ENCODE data around the gene COLEC11.
"Not testable (repeated sequence)": the region's sequence is repeated elsewhere in the genome, so short reads cannot be mapped to it uniquely, and the experiment has no call there.

The COLEC11 gene

GRCh38 chr2:3594493-3595281, at the start of gene COLEC11:
Gene COLEC11, plus strand, starts transcription at chr2:3595112. Its CDS starts 9,229 bp downstream, at chr2:3604341.
- DNase-seq (ENCODE audit: low spot score), result peak; percentile 27

DNA sequence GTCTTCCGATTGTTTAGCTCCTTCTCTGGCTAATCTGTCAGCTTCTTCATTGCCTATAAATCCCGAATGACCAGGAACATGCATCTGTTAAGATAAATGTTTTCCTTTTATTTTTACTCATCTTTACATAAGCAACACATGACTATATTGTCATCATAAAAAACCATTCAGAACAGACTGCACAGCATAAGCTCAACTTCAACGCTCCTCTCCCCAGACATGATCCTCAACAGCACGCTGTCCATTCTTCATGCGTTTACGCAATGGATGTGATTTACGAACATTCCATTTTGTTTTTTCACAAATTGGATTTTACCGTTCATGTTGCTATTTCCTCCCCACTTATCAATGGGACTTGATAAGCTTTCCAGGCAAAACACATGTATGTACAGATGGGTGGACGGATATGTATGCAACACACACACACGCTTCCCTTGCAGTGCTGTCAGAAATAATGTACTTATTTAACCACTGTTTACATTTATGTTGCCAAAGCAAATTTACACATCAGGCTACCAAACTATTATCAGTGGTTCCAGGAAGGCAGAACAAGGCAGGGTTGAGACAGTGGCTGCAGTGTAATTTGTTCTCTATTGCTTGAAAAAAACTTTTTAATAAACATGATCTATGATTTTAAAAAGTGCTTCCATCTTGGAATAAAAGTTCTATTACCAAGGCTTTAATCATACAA, 49.0 kb upstream of the COLEC11 start:
- DNase-seq (ENCODE audit: low spot score), result no peak

DNA sequence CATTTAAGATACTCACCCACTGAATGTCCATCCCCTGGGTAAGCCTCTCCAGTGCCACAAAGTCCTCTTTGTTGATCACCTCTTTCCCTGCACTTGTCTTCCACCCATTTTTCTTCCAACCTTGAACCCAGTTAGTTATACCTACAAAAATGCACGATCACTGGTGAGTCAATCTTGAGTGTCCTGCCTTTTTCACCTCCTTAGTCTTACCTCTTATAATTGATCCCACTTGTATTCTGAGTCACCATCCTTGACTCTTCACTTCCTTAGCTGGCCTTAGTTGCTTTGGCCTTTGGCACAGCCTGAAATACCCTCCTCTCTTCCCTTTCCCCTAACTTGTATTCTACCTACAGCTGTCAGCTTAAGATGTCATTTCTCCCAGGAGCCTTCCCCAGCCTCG, 47.0 kb upstream of the COLEC11 start:
- DNase-seq (ENCODE audit: low spot score), result no peak

GRCh38 chr2:3553946-3554345, 41.0 kb upstream of the COLEC11 start:
- DNase-seq (ENCODE audit: low spot score), result no peak

- no peak for DNase-seq (ENCODE audit: low spot score)
Measured at GRCh38 chr2:3557639-3558204, 37.2 kb upstream of the COLEC11 start.

GRCh38 chr2:3558205-3559014, 36.5 kb upstream of the COLEC11 start, which contains the start of gene RNASEH1:
Gene RNASEH1, minus strand, starts transcription at chr2:3558333. Its CDS starts 73 bp downstream, at chr2:3558260.
- peak; percentile 98 for DNase-seq (ENCODE audit: low spot score)

GRCh38 chr2:3563521-3563976, 31.4 kb upstream of the COLEC11 start:
- DNase-seq (ENCODE audit: low spot score), result no peak

- DNase-seq (ENCODE audit: low spot score), result no peak
Measured at GRCh38 chr2:3565117-3565516, 29.8 kb upstream of the COLEC11 start.

GRCh38 chr2:3566806-3567205, 28.1 kb upstream of the COLEC11 start:
- no peak for DNase-seq (ENCODE audit: low spot score)

DNA sequence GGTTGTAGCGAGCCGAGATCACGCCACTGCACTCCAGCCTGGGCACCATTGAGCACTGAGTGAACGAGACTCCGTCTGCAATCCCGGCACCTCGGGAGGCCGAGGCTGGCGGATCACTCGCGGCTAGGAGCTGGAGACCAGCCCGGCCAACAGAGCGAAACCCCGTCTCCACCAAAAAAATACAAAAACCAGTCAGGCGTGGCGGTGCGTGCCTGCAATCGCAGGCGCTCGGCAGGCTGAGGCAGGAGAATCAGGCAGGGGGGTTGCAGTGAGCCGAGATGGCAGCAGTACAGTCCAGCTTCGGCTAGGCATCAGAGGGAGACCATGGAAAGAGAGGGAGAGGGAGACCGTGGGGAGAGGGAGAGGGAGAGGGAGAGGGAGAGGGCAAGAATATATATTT, 25.3 kb upstream of the COLEC11 start:
- not testable (repeated sequence) for DNase-seq (ENCODE audit: low spot score)

- DNase-seq (ENCODE audit: low spot score), result no peak
Measured at GRCh38 chr2:3571284-3571683, 23.6 kb upstream of the COLEC11 start.

GRCh38 chr2:3572620-3573019, 22.3 kb upstream of the COLEC11 start:
- DNase-seq (ENCODE audit: low spot score), result no peak

- no peak for DNase-seq (ENCODE audit: low spot score)
Measured at GRCh38 chr2:3574155-3574554, 20.8 kb upstream of the COLEC11 start.

DNA sequence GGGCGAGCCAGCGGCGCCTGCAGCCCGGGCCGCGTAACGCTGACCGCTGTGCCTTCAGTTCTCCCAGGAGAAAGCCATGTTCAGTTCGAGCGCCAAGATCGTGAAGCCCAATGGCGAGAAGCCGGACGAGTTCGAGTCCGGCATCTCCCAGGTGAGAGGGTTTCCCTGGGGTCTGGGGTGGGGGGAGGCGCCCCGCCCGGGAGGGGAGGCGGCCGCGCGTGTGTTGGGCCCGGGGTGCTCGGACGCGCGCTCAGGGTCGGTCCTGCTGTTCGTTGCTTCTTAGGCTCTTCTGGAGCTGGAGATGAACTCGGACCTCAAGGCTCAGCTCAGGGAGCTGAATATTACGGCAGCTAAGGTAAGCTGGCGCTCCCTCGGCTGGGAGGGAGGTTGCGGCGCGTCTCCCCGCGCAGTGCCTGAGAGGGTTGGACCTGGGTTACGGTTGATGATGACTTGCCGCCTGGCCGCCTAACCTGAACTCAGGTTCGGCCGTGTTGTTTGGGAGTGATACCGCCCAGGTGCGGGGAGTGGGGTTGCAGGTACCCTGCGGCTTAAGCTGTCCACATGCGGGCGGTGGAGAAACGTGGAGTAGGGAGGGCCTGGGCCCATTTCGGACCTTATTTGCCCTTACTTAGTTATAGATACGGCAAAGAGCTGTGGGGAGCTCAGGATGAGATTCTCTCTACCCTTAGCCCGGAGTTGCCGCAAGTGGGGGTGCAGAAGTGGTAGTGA, 19.2 kb upstream of the COLEC11 start:
- DNase-seq (ENCODE audit: low spot score), result no peak

DNA sequence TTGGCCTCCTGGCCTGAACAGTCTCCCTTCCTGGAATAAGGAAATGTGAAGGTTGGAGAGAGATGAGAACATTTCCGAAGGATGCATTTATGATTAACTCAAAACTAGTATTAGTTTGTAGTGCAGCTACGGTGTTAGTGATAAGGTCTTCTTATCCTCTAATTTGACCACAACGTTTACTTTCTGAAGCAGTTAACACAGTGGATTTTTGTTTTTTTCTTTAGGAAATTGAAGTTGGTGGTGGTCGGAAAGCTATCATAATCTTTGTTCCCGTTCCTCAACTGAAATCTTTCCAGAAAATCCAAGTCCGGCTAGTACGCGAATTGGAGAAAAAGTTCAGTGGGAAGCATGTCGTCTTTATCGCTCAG, 18.7 kb upstream of the COLEC11 start:
- not testable (repeated sequence) for DNase-seq (ENCODE audit: low spot score)

DNA sequence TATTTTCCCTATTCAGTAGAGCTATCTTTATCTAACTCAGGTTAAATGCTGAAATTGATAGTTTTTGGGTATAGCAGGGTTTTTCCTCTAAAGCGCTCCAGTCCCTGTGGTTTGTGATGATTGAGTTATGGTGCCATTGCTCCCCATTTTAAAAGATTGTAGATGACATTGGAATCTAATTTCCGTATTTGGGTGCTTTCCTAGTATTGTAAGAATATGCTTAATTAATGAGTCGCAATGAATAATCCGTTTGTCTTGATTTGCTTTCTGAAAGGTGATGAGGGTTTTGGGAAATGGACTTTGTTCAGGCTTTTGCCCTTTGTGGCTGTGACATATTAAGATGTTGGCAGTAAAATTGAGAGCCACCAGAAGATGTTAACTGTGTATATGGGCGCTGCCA, 15.9 kb upstream of the COLEC11 start:
- DNase-seq (ENCODE audit: low spot score), result no peak

GRCh38 chr2:3580449-3580848, 14.5 kb upstream of the COLEC11 start:
- no peak for DNase-seq (ENCODE audit: low spot score)

DNA sequence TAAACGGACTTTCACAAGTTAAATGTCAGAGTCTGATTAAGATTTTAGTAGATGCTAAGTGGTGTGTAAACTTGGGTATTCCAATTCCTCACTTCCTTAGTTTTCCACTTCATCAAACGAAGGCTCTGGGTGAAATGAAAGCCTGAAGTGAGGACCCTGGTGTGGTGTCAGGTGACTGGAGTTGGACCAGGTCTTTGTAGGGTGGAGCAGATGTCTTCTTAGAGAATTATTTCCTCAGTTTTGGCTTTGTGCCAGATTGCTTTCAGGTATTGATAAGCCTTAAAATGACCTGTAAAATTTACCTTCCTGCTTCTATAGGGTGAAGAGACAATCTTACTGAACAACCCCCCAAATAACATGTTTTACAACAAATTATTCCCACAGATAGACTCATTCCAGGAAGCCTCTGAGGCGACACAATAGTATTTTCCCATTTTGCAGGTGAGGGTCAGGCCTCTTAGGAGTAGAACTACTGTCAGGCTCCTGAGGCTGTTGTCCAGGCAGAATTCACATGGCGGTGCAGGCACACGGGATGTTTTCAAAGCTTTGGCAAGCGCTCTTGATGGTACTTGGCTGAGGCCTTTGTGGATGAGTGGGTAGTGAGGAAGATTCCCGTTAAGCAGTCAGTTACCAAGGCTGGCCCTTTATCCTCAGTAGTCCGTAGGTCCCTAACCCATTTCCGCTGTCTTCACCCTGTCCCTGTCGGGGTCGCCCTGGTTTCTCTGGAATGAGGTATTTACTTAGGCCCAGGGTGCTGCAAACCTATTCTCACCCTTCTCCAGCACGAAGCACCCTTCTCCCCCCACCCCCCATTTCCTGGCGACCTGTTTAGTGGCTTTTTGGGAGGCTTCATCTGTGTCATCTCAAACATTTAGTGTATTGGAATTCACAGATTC, 13.3 kb upstream of the COLEC11 start:
- DNase-seq (ENCODE audit: low spot score), result no peak

GRCh38 chr2:3584076-3584475, 10.8 kb upstream of the COLEC11 start:
- no peak for DNase-seq (ENCODE audit: low spot score)

DNA sequence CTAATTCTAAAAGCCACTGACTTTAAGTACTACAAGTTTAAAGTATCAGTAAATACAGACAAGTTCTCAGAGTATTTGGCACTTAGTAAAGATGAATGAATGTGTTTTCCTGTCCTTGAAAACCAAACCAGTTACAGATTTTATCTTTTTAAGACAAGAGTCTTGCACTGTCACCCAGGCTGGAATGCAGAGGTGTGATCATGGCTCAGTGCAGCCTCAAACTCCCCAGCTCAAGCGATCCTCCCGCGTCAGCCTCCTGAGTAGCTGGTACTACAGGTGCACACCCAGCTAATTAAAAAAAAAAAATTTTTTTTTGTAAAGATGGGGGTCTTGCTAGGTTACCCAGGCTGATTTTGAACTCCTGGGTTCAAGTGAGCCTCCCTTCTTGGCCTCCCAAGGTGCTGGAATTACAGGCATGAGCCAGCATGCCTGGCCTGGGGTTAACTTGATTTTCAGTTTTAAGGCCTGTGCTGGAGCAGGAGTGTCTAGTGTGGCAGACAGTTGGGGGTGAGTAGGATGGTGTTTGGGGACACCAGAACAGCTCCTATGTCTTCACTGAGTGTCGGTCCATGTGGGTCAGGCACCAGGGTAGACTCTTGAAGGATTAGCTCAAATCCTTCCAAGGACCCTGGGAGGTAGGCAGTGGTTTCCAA, 10.2 kb upstream of the COLEC11 start:
- no peak for DNase-seq (ENCODE audit: low spot score)
